ENCODE data around the gene BCAP29. TPM values are rescaled to one million over a fixed set of nuclear protein-coding genes. Genes with fewer than 3 reads are reported as not detected.

The BCAP29 gene
- total RNA-seq, 1 experiment from 2014 or later: 17.6 TPM

DNA sequence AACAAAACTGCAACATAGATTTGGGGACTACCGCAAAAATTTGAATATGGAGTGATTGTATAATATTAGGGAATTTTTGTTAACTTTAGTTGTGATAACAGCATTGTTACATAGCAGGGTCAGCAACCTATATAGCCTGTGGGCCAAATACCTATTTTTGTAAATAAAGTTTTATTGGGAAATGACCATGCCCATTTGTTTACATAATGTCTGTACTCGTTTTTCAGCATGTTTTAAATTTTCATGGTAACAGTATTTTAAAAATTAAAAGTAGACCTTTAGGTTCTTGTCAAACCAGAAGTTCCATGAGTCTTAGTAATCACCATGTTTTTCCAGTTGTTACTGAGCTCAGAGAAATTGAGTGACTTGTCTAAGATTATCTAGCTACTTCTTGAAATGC, 4.7 kb downstream of the BCAP29 start:
- no TSS peak for BruUV-seq (replicated peaks)
- no peaks in the 10 kb centered on the region for H3K4me1 Mint-ChIP-seq (ENCODE audit: low read depth, unreplicated experiment)
- TF ChIP-seq, protein P1, sequence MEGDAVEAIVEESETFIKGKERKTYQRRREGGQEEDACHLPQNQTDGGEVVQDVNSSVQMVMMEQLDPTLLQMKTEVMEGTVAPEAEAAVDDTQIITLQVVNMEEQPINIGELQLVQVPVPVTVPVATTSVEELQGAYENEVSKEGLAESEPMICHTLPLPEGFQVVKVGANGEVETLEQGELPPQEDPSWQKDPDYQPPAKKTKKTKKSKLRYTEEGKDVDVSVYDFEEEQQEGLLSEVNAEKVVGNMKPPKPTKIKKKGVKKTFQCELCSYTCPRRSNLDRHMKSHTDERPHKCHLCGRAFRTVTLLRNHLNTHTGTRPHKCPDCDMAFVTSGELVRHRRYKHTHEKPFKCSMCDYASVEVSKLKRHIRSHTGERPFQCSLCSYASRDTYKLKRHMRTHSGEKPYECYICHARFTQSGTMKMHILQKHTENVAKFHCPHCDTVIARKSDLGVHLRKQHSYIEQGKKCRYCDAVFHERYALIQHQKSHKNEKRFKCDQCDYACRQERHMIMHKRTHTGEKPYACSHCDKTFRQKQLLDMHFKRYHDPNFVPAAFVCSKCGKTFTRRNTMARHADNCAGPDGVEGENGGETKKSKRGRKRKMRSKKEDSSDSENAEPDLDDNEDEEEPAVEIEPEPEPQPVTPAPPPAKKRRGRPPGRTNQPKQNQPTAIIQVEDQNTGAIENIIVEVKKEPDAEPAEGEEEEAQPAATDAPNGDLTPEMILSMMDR (IDR thresholded peaks at IDR 0.05; ENCODE audit: unreplicated experiment): no peak
- H3K27ac Mint-ChIP-seq (ENCODE audit: unreplicated experiment): no peak overlapping the region
- intact Hi-C loops (cut with micrococcal nuclease; ENCODE audit: unreplicated experiment): loop anchor here (10.0 kb wide), 1 partner anchor 140 kb away; no protein-coding TSS in a partner anchor
- peaks cover 9% of the 10 kb centered on the region for H3K36me3 Mint-ChIP-seq (ENCODE audit: insufficient read depth, unreplicated experiment)
- no peaks in the 10 kb centered on the region for H3K27me3 Mint-ChIP-seq (ENCODE audit: unreplicated experiment)
- no peak for DNase-seq
- no peaks in the 10 kb centered on the region for H3K9me3 Mint-ChIP-seq (ENCODE audit: low read depth, unreplicated experiment)
- no peak overlapping the region for H3K4me3 Mint-ChIP-seq (ENCODE audit: low read depth, unreplicated experiment)
- CTCF ChIA-PET: no interaction called here

DNA sequence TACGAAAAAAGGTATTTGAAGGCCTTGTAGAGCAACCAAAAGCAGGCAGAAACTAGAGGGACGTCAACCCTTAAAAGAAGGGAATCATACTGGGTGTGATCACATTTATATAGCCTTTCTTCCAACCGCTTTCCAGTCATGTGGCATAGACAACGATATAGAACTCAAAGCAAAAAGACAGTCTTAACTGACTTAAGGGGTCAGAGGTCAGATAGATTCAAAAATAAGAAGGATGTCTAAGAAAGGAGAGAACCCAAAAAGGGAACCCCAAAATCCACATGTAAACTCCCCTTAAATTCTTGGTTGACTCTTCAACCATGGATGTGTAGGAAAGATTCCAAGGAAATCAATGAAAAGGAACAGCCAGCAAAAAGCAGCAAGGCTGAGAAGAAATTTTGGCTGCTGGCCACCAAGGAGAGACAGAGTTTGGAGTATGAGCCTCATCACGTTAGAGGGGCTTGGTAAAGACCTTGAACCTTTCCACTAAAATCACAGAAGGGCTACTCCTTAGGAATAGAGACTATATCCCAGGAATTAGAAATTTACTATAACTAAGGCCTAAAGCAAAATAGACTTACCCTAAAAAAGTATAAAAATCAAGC, 8.6 kb downstream of the BCAP29 start:
- Mint-ChIP-seq H3K4me1 (ENCODE audit: low read depth, unreplicated experiment) (no peaks in the 10 kb centered on the region), H3K36me3 (ENCODE audit: insufficient read depth, unreplicated experiment) (peaks cover 4% of the 10 kb centered on the region), H3K27me3 (ENCODE audit: unreplicated experiment) (no peaks in the 10 kb centered on the region), H3K4me3 (ENCODE audit: low read depth, unreplicated experiment) (no peak overlapping the region), H3K27ac (ENCODE audit: unreplicated experiment) (no peak overlapping the region), H3K9me3 (ENCODE audit: low read depth, unreplicated experiment) (no peaks in the 10 kb centered on the region)
- DNase-seq: no peak
- CTCF ChIA-PET: no interaction called here
- BruUV-seq (replicated peaks): no TSS peak
- intact Hi-C loops (cut with micrococcal nuclease; ENCODE audit: unreplicated experiment): loop anchor here (10.0 kb wide), 1 partner anchor 136 kb away; no protein-coding TSS in a partner anchor
- TF ChIP-seq, protein P1 (IDR thresholded peaks at IDR 0.05; ENCODE audit: unreplicated experiment): no peak

DNA sequence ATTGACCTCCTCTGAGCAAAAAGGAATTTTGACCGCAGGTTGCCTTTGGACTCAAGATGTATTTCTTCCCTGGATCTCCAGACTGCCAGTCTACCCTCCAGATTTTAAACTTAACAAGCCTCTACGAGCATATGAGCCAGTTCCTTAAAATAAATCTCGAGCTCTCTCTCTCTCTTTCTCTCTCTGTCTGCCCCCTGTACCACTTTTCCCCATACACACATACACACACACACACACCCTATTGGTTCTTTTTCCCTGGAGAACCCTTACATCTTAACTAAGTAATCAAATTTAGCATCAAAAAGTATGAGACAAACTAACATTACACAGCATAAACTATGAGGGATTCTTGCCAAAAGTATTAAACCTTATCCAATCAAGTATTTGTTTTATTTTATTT, 11.4 kb downstream of the BCAP29 start:
- Mint-ChIP-seq H3K27me3 (ENCODE audit: unreplicated experiment) (no peaks in the 10 kb centered on the region), H3K9me3 (ENCODE audit: low read depth, unreplicated experiment) (no peaks in the 10 kb centered on the region), H3K4me1 (ENCODE audit: low read depth, unreplicated experiment) (no peaks in the 10 kb centered on the region), H3K4me3 (ENCODE audit: low read depth, unreplicated experiment) (no peak overlapping the region), H3K27ac (ENCODE audit: unreplicated experiment) (no peak overlapping the region), H3K36me3 (ENCODE audit: insufficient read depth, unreplicated experiment) (peaks cover 4% of the 10 kb centered on the region)
- DNase-seq: no peak
- no TSS peak for BruUV-seq (replicated peaks)
- CTCF ChIA-PET: no interaction called here
- intact Hi-C loops (cut with micrococcal nuclease; ENCODE audit: unreplicated experiment): no loop called here
- TF ChIP-seq, protein P1 (IDR thresholded peaks at IDR 0.05; ENCODE audit: unreplicated experiment): no peak

DNA sequence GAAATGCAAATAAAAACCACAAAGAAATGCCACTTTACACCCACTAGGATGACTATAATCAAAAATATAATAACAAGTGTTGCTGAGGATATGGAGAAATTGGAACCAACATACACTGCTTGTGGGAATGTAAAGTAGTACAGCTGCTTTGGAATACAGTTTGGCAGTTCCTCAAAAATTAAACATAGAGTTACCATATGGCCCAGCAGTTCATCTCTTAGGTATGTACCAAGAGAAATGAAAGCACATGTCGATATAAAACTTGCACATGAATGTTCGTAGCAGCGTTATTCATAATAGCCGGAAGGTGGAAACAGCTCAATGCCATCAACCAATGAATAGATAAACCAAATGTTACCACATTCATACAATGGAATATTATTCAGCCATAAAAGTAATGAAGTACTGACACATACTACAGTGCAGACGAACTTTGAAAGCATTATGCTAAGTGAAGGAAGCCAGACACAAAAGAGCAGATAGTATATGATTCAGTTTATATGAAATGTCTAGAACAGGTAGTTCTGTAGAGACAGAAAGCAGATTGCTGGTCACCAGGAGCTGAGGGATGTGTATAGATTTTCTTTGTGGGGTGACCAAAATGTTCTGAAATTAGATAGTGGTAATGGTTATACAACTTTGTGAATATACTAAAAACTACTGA, 12.4 kb downstream of the BCAP29 start:
- Mint-ChIP-seq H3K27ac (ENCODE audit: unreplicated experiment) (no peak overlapping the region), H3K4me3 (ENCODE audit: low read depth, unreplicated experiment) (no peak overlapping the region), H3K9me3 (ENCODE audit: low read depth, unreplicated experiment) (no peaks in the 10 kb centered on the region), H3K4me1 (ENCODE audit: low read depth, unreplicated experiment) (no peaks in the 10 kb centered on the region), H3K36me3 (ENCODE audit: insufficient read depth, unreplicated experiment) (peaks cover 12% of the 10 kb centered on the region), H3K27me3 (ENCODE audit: unreplicated experiment) (no peaks in the 10 kb centered on the region)
- CTCF ChIA-PET: no interaction called here
- TF ChIP-seq, protein P1 (IDR thresholded peaks at IDR 0.05; ENCODE audit: unreplicated experiment): no peak
- no peak for DNase-seq
- no TSS peak for BruUV-seq (replicated peaks)
- intact Hi-C loops (cut with micrococcal nuclease; ENCODE audit: unreplicated experiment): no loop called here
